A549 (cell line): ENCODE measurements around the gene HS3ST4.

ENCODE experiments used
- CTCF ChIP-seq: fragments of >200 bp; sonication (Bioruptor Twin); formaldehyde crosslinking; IDR thresholded peaks from 3 replicates; pipeline ENCODE4 v1.5.1; 2016
- ESRRA ChIP-seq: fragments of 150-350 bp; IDR thresholded peaks from 2 replicates; pipeline ENCODE4 v1.6.1; 2014; ENCODE audit warnings: mild to moderate bottlenecking, low read length, borderline replicate concordance
- HOXA7 ChIP-seq: fragments of 250-450 bp; sonication (Bioruptor Pico); IDR thresholded peaks from 2 replicates; pipeline ENCODE4 v1.5.0; 2020; ENCODE audit warnings: mild to moderate bottlenecking, moderate library complexity
- KDM1A ChIP-seq: fragments of 200-600 bp; sonication (generic); IDR thresholded peaks from 2 replicates; pipeline ENCODE4 v1.6.1; 2016; ENCODE audit warnings: low read depth, mild to moderate bottlenecking
- KDM5A ChIP-seq: fragments of 200-600 bp; sonication (generic); IDR thresholded peaks from 2 replicates; pipeline ENCODE4 v1.6.1; 2016; ENCODE audit warnings: antibody characterized with exemption, mild to moderate bottlenecking
- NFE2L2 ChIP-seq: fragments of 150-350 bp; conservative IDR thresholded peaks from 2 replicates; pipeline ENCODE4 v1.6.1; 2014; ENCODE audit warnings: low read length
- POLR2A ChIP-seq: IDR thresholded peaks from 2 replicates; pipeline ENCODE4 v1.6.1; 2012; ENCODE audit warnings: mild to moderate bottlenecking, low read length
- REST ChIP-seq: fragments of 200-600 bp; sonication (generic); IDR thresholded peaks from 2 replicates; pipeline ENCODE4 v1.6.1; 2016; ENCODE audit warnings: antibody characterized with exemption, mild to moderate bottlenecking, moderate library complexity
- TF ChIP-seq, protein P1 (sequence below): fragments of 450-650 bp; IDR thresholded peaks from 2 replicates; pipeline ENCODE4 v1.6.1; 2014; ENCODE audit warnings: antibody characterized with exemption
- TF ChIP-seq, protein P2 (sequence below): IDR thresholded peaks from 2 replicates; pipeline ENCODE4 v1.6.1; 2012

DNA sequence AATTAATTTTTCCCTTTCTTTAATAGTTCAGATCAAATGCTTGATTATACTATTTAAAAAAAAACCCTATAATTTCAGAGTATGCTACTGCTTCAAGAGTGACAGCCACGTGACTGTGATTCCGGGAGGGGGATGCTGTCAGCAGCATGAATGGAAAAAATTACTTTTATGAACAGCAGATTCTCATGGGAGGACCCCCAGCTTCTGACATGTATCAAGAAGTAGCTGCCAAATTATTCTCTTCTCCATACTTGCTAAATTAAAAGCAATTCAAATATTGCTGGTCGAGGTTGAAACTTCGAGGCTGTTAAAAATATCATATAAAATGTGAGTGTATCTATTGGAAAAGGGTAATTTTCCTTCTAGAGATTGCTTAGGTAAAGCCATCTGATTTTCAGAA is 95.0 kb downstream of the HS3ST4 start:
- no peak for TF ChIP-seq HOXA7 (CRISPR knock-in tag)
- TF ChIP-seq, protein P1, sequence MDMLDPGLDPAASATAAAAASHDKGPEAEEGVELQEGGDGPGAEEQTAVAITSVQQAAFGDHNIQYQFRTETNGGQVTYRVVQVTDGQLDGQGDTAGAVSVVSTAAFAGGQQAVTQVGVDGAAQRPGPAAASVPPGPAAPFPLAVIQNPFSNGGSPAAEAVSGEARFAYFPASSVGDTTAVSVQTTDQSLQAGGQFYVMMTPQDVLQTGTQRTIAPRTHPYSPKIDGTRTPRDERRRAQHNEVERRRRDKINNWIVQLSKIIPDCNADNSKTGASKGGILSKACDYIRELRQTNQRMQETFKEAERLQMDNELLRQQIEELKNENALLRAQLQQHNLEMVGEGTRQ: no peak
- no peak for TF ChIP-seq CTCF
- no peak for TF ChIP-seq NFE2L2
- no peak for TF ChIP-seq KDM1A
- TF ChIP-seq KDM5A: no peak
- TF ChIP-seq REST: no peak
- TF ChIP-seq, protein P2, sequence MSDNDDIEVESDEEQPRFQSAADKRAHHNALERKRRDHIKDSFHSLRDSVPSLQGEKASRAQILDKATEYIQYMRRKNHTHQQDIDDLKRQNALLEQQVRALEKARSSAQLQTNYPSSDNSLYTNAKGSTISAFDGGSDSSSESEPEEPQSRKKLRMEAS: no peak
- TF ChIP-seq POLR2A: no peak
- no peak for TF ChIP-seq ESRRA
